ENCODE measurements around the gene CALN1.

GRCh38 chr7:71961283-71961682 lies 450.9 kb downstream of the CALN1 start:
- no peak for TF ChIP-seq ZNF274 (IDR thresholded peaks at IDR 0.05; ENCODE audit: low read depth, low read length)
- no peak for TF ChIP-seq SUZ12 (IDR thresholded peaks at IDR 0.05; ENCODE audit: extremely low read depth, insufficient read depth, insufficient read length)
